ENCODE results near the gene HS3ST6.

DNA sequence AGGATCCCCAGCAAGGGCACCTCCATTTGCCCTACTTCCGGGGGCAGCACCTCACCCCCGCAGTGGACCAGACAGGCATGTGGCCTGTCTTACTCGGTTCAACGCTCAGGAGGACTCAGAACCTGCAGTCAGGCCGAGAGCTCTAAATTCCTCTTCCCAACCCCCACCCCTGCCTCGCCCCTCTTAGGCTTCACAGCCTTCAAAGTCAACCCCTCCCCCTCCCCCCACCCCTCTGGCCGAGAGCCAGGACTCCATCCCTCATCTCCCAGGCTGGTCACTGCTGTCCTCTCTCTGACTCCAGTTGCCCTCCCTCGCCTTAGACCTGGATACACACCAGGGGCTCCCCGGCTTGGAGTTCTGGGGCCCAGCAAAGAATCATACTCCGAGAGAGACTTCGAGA, 8.1 kb upstream of the HS3ST6 start:
- TF ChIP-seq POLR2A (IDR thresholded peaks at IDR 0.05; ENCODE audit: low read depth, low read length) (no peak), MYC (IDR thresholded peaks at IDR 0.05; ENCODE audit: low read depth, low read length) (no peak), POLR2AphosphoS5 (IDR thresholded peaks at IDR 0.05; ENCODE audit: insufficient read depth, low read depth, low read length) (no peak)
- TF ChIP-seq, protein P1, sequence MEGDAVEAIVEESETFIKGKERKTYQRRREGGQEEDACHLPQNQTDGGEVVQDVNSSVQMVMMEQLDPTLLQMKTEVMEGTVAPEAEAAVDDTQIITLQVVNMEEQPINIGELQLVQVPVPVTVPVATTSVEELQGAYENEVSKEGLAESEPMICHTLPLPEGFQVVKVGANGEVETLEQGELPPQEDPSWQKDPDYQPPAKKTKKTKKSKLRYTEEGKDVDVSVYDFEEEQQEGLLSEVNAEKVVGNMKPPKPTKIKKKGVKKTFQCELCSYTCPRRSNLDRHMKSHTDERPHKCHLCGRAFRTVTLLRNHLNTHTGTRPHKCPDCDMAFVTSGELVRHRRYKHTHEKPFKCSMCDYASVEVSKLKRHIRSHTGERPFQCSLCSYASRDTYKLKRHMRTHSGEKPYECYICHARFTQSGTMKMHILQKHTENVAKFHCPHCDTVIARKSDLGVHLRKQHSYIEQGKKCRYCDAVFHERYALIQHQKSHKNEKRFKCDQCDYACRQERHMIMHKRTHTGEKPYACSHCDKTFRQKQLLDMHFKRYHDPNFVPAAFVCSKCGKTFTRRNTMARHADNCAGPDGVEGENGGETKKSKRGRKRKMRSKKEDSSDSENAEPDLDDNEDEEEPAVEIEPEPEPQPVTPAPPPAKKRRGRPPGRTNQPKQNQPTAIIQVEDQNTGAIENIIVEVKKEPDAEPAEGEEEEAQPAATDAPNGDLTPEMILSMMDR (IDR thresholded peaks at IDR 0.05; ENCODE audit: extremely low read depth in 1 of 2, insufficient read depth in 1 of 2, low read depth in 1 of 2, low read length in 2 of 2), result no peak
